Measurements from ENCODE around the gene MND1.

The MND1 gene

DNA sequence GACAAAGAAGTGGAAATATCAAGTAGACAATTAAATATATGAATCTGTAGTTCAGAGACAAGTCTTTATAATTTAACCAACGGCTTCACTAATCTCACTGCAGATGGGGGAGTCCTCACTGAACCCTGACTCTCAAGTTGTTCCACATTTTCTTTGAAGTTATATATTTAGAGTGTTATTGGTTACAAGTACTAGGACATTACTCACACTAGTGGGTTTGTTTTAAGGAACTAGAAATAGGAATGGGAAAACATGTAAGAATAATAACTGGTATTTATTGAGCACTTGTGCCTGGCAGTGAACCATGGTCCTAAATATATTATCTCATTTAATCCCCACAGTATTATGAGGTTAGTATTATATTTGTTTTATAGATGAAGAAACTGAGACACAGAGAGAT is 22.0 kb downstream of the MND1 start:
- Histone ChIP-seq H3K27ac (no peak overlapping the region), H3K9me3 (ENCODE audit: severe bottlenecking) (no peaks in the 10 kb centered on the region), H3K4me3 (ENCODE audit: low read depth, low read length) (no peak overlapping the region), H3K36me3 (peaks cover 16% of the 10 kb centered on the region), H3K27me3 (ENCODE audit: insufficient read depth, low read depth, severe bottlenecking) (no peaks in the 10 kb centered on the region)
- no peak for DNase-seq
- TF ChIP-seq, protein P1, sequence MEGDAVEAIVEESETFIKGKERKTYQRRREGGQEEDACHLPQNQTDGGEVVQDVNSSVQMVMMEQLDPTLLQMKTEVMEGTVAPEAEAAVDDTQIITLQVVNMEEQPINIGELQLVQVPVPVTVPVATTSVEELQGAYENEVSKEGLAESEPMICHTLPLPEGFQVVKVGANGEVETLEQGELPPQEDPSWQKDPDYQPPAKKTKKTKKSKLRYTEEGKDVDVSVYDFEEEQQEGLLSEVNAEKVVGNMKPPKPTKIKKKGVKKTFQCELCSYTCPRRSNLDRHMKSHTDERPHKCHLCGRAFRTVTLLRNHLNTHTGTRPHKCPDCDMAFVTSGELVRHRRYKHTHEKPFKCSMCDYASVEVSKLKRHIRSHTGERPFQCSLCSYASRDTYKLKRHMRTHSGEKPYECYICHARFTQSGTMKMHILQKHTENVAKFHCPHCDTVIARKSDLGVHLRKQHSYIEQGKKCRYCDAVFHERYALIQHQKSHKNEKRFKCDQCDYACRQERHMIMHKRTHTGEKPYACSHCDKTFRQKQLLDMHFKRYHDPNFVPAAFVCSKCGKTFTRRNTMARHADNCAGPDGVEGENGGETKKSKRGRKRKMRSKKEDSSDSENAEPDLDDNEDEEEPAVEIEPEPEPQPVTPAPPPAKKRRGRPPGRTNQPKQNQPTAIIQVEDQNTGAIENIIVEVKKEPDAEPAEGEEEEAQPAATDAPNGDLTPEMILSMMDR (IDR thresholded peaks at IDR 0.05; ENCODE audit: low read depth, low read length), result no peak

DNA sequence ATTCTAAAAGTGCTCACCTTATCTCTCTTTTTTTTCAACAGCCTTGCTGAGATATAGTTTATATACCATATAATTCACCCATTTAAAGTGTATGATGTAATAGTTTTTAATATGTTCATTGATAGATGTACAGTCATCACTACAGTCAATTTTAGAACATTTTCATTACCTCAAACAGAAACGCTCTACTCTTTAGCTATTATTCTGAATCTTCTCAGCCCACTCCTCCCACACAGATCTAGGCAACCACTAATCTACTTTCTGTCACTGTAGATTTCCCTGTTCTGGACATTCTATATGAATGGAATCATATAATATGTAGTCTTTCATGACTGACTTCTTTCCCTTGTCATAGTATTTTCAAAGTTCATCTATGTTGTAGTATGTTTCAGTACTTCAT is 22.6 kb downstream of the MND1 start:
- H3K27ac ChIP-seq, result no peak overlapping the region
- TF ChIP-seq, protein P1 (IDR thresholded peaks at IDR 0.05; ENCODE audit: low read depth, low read length), result no peak
- no peak overlapping the region for H3K4me3 ChIP-seq (ENCODE audit: low read depth, low read length)
- peaks cover 16% of the 10 kb centered on the region for H3K36me3 ChIP-seq
- H3K27me3 ChIP-seq (ENCODE audit: insufficient read depth, low read depth, severe bottlenecking), result no peaks in the 10 kb centered on the region
- no peak for DNase-seq
- no peaks in the 10 kb centered on the region for H3K9me3 ChIP-seq (ENCODE audit: severe bottlenecking)

DNA sequence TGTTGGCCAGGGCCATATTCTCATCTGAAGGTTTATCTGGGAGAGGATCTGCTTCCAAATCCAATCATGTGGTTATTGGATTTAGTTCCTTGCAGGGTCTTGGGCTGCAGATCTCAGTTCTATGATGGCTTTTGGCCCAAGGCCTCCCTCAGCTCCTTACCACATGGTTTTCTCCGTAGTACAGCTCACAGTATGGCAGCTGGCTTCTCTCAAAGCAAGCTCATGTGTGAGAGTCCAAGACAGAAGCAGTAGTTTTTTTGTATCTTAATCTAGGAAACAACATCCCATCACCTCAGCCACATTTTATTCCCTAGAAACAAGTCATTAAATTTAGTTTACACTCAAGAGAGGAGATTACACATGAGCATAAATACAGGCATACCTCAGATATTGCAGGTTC is 24.5 kb downstream of the MND1 start:
- Histone ChIP-seq H3K4me3 (ENCODE audit: low read depth, low read length) (no peak overlapping the region), H3K9me3 (ENCODE audit: severe bottlenecking) (peaks cover 4% of the 10 kb centered on the region), H3K27ac (no peak overlapping the region), H3K27me3 (ENCODE audit: insufficient read depth, low read depth, severe bottlenecking) (no peaks in the 10 kb centered on the region), H3K36me3 (peaks cover 16% of the 10 kb centered on the region)
- TF ChIP-seq, protein P1 (IDR thresholded peaks at IDR 0.05; ENCODE audit: low read depth, low read length), result no peak
- no peak for DNase-seq

DNA sequence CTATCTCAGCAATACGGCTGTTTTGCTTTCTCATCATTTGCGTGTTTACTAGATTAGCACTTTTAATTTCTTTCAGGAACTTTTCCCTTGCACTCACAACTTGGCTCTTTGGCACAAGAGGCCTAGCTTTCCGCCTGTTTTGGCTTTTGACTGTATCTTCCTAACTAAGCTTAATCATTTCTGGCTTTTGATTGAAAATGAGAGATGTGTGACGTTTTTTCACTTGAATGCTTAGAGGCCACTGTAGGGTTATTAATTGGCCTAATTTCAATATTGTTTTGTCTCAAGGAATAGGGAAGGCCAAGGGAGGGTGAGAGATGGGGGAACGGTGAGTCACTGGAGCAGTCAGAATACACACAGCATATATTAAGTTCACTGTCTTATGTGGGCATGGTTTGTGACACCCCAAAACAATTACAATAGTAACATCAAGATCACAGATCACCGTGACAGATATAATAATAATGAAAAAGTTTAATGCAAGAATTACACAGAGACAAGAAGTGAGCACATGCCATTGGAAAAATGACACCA is 27.3 kb downstream of the MND1 start:
- Histone ChIP-seq H3K27me3 (ENCODE audit: insufficient read depth, low read depth, severe bottlenecking) (no peaks in the 10 kb centered on the region), H3K36me3 (peaks cover 13% of the 10 kb centered on the region), H3K9me3 (ENCODE audit: severe bottlenecking) (peaks cover 4% of the 10 kb centered on the region), H3K4me3 (ENCODE audit: low read depth, low read length) (no peak overlapping the region), H3K27ac (no peak overlapping the region)
- TF ChIP-seq, protein P1 (IDR thresholded peaks at IDR 0.05; ENCODE audit: low read depth, low read length), result no peak
- DNase-seq, result no peak

DNA sequence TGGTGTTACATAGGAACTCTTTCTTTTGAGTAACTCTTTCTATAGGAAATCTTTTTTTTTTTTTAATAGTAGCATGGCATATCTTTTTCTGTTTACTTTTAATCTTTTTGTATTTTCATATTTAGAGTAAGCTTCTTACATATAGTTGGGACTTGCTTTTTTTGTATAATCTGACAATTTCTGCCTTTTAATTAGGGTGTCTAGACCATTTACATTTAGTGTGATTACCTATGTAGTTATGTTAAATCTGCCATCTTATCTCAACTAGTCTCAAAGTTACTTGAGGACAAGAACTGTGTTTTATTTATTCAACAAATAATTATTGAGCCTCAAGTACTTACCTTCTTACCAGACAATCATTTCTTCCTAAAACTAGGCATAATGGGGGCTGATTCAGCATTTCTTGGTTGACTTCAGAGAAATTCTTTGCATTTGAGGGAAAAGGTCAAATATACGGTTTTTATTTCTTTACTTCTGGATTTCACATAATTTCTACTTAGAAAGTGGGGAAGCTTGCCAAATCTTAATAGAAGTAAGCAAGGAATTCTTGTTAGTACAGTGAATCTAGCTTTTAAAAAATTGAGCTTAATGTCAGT is 28.6 kb downstream of the MND1 start:
- no peaks in the 10 kb centered on the region for H3K27me3 ChIP-seq (ENCODE audit: insufficient read depth, low read depth, severe bottlenecking)
- TF ChIP-seq, protein P1 (IDR thresholded peaks at IDR 0.05; ENCODE audit: low read depth, low read length), result no peak
- H3K36me3 ChIP-seq, result peaks cover 8% of the 10 kb centered on the region
- no peak for DNase-seq
- no peak overlapping the region for H3K4me3 ChIP-seq (ENCODE audit: low read depth, low read length)
- H3K27ac ChIP-seq, result no peak overlapping the region
- H3K9me3 ChIP-seq (ENCODE audit: severe bottlenecking), result peaks cover 4% of the 10 kb centered on the region

GRCh38 chr4:153374442-153374841 is 30.0 kb downstream of the MND1 start:
- Histone ChIP-seq H3K9me3 (ENCODE audit: severe bottlenecking) (peaks cover 4% of the 10 kb centered on the region), H3K4me3 (ENCODE audit: low read depth, low read length) (no peak overlapping the region), H3K36me3 (peaks cover 8% of the 10 kb centered on the region), H3K27ac (no peak overlapping the region), H3K27me3 (ENCODE audit: insufficient read depth, low read depth, severe bottlenecking) (no peaks in the 10 kb centered on the region)
- TF ChIP-seq, protein P1 (IDR thresholded peaks at IDR 0.05; ENCODE audit: low read depth, low read length), result no peak
- DNase-seq, result no peak

Data from WERI-Rb-1 (cell line).